ENCODE data around the gene LRRC74A. TPM values are rescaled to one million over a fixed set of nuclear protein-coding genes. Genes with fewer than 3 reads are reported as not detected.

LRRC74A gene
- total RNA-seq, 1 experiment from 2014 or later, result not detected

DNA sequence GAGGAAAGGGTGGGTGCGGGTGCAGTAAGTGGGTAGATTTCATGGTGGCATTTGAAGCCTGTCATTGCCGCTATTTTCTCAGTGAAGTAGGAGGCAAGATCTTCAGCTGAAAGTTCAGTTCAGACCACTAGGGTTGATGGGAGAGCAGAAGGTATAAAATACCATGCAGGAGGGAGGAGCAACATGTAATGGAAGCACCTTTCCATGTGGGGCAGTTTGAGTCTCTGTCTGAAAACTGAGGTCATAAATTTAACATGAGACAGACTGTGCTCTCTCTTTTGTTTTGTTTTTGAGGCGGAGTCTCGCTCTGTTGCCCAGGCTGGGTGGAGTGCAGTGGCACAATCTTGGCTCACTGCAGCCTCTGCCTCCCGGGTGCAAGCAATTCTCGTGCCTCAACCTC, 22.7 kb downstream of the LRRC74A start:
- Mint-ChIP-seq H3K4me3 (ENCODE audit: low read depth, unreplicated experiment) (no peak overlapping the region), H3K36me3 (ENCODE audit: insufficient read depth, unreplicated experiment) (no peaks in the 10 kb centered on the region), H3K27ac (ENCODE audit: unreplicated experiment) (no peak overlapping the region), H3K27me3 (ENCODE audit: unreplicated experiment) (peaks cover 59% of the 10 kb centered on the region), H3K9me3 (ENCODE audit: low read depth, unreplicated experiment) (no peaks in the 10 kb centered on the region), H3K4me1 (ENCODE audit: low read depth, unreplicated experiment) (no peaks in the 10 kb centered on the region)
- no peak for TF ChIP-seq CTCF (IDR thresholded peaks at IDR 0.05; ENCODE audit: unreplicated experiment)
- CTCF ChIA-PET, result interaction anchor here (0.7 kb wide), 2 partner anchors 247 to 338 kb away, joined by 3 read pairs; no protein-coding TSS in a partner anchor
- no peak for DNase-seq
- BruUV-seq (replicated peaks), result no TSS peak
- intact Hi-C loops (cut with micrococcal nuclease; ENCODE audit: unreplicated experiment), result no loop called here

DNA sequence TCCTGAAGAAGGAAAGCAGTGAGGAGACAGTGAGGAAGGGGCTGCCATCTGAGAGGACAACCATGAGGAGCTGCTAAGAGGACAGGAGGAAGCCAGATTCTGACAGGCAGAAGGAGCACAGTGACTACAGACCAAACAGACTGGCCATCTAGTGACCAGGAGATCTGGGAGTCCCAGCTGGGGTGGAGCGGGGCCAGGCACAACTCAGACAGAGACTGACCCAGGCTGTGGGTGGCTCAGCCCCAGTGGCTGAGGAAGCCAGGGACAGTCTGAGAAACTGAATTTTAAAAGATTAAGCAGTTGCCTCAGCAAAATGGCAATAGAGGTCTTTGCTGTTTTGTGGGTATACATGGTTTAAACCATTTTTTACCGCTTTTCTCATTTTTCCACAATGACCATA, 28.9 kb downstream of the LRRC74A start:
- no peak for DNase-seq
- CTCF ChIA-PET, result no interaction called here
- BruUV-seq (replicated peaks), result no TSS peak
- no peaks in the 10 kb centered on the region for H3K4me1 Mint-ChIP-seq (ENCODE audit: low read depth, unreplicated experiment)
- TF ChIP-seq CTCF (IDR thresholded peaks at IDR 0.05; ENCODE audit: unreplicated experiment), result no peak
- H3K36me3 Mint-ChIP-seq (ENCODE audit: insufficient read depth, unreplicated experiment), result no peaks in the 10 kb centered on the region
- peaks cover 75% of the 10 kb centered on the region for H3K27me3 Mint-ChIP-seq (ENCODE audit: unreplicated experiment)
- intact Hi-C loops (cut with micrococcal nuclease; ENCODE audit: unreplicated experiment), result no loop called here
- no peak overlapping the region for H3K4me3 Mint-ChIP-seq (ENCODE audit: low read depth, unreplicated experiment)
- H3K9me3 Mint-ChIP-seq (ENCODE audit: low read depth, unreplicated experiment), result no peaks in the 10 kb centered on the region
- no peak overlapping the region for H3K27ac Mint-ChIP-seq (ENCODE audit: unreplicated experiment)

DNA sequence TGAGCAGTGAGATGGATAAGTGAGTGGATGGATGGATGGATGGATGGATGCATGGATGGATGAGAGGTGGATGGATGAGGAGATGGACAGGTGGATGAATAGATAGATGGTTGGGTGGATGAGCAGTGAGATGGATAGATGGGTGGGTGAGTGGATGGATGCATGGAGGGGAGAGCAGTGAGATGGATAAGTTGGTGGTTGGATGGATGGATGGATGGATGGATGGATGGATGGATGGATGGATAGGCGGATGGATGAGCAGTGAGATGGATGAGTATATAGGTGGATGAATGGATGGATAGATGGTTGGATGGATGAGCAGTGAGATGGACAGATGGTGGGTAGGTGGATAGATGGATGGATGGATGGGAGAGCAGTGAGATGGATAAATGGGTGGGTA, 30.6 kb downstream of the LRRC74A start:
- no peaks in the 10 kb centered on the region for H3K4me1 Mint-ChIP-seq (ENCODE audit: low read depth, unreplicated experiment)
- no peaks in the 10 kb centered on the region for H3K9me3 Mint-ChIP-seq (ENCODE audit: low read depth, unreplicated experiment)
- no peak overlapping the region for H3K4me3 Mint-ChIP-seq (ENCODE audit: low read depth, unreplicated experiment)
- peaks cover 92% of the 10 kb centered on the region for H3K27me3 Mint-ChIP-seq (ENCODE audit: unreplicated experiment)
- BruUV-seq (replicated peaks), result no TSS peak
- H3K27ac Mint-ChIP-seq (ENCODE audit: unreplicated experiment), result no peak overlapping the region
- no peak for TF ChIP-seq CTCF (IDR thresholded peaks at IDR 0.05; ENCODE audit: unreplicated experiment)
- CTCF ChIA-PET, result no interaction called here
- DNase-seq, result no peak
- intact Hi-C loops (cut with micrococcal nuclease; ENCODE audit: unreplicated experiment), result no loop called here
- no peaks in the 10 kb centered on the region for H3K36me3 Mint-ChIP-seq (ENCODE audit: insufficient read depth, unreplicated experiment)

GRCh38 chr14:76861574-76862255, 35.5 kb downstream of the LRRC74A start:
- CTCF ChIA-PET, result no interaction called here
- no peak for TF ChIP-seq CTCF (IDR thresholded peaks at IDR 0.05; ENCODE audit: unreplicated experiment)
- Mint-ChIP-seq H3K27ac (ENCODE audit: unreplicated experiment) (no peak overlapping the region), H3K27me3 (ENCODE audit: unreplicated experiment) (peaks cover 79% of the 10 kb centered on the region), H3K36me3 (ENCODE audit: insufficient read depth, unreplicated experiment) (no peaks in the 10 kb centered on the region), H3K4me1 (ENCODE audit: low read depth, unreplicated experiment) (peaks cover 10% of the 10 kb centered on the region), H3K4me3 (ENCODE audit: low read depth, unreplicated experiment) (no peak overlapping the region), H3K9me3 (ENCODE audit: low read depth, unreplicated experiment) (no peaks in the 10 kb centered on the region)
- no TSS peak for BruUV-seq (replicated peaks)
- intact Hi-C loops (cut with micrococcal nuclease; ENCODE audit: unreplicated experiment), result loop anchor here (10.0 kb wide), 1 partner anchor 147 kb away; no protein-coding TSS in a partner anchor
- no peak for DNase-seq

All from Calu3 (cell line).